Activated naive CD8-positive, alpha-beta T cell treated with anti-CD3 and anti-CD28 coated beads, Interleukin-2, amount 50 U/mL, for 24 hours (primary cell): ENCODE results near the gene CYP26C1.

Experiments
- ATAC-seq: fragments of 150-1000 bp; cut with Tn5 transposase; one replicate; pipeline ENCODE4 v1.10.0; 2021
- DNase-seq: peaks from one replicate; pipeline ENCODE4 v3.0.0; 2021
- H3K27ac Mint-ChIP-seq: one replicate; pipeline ENCODE4 v1.8.0; 2021; ENCODE audit warnings: mild to moderate bottlenecking, mixed read lengths
- H3K27me3 Mint-ChIP-seq: one replicate; pipeline ENCODE4 v1.8.0; 2021; ENCODE audit warnings: mixed read lengths
- H3K36me3 Mint-ChIP-seq: one replicate; pipeline ENCODE4 v1.8.0; 2021; ENCODE audit warnings: low read depth, mixed read lengths
- H3K4me1 Mint-ChIP-seq: one replicate; pipeline ENCODE4 v1.8.0; 2021; ENCODE audit warnings: mixed read lengths
- H3K4me3 Mint-ChIP-seq: one replicate; pipeline ENCODE4 v1.8.0; 2021; ENCODE audit warnings: mild to moderate bottlenecking, moderate library complexity, mixed read lengths
- H3K9me3 Mint-ChIP-seq: one replicate; pipeline ENCODE4 v1.8.0; 2021; ENCODE audit warnings: mixed read lengths

The CYP26C1 gene

DNA sequence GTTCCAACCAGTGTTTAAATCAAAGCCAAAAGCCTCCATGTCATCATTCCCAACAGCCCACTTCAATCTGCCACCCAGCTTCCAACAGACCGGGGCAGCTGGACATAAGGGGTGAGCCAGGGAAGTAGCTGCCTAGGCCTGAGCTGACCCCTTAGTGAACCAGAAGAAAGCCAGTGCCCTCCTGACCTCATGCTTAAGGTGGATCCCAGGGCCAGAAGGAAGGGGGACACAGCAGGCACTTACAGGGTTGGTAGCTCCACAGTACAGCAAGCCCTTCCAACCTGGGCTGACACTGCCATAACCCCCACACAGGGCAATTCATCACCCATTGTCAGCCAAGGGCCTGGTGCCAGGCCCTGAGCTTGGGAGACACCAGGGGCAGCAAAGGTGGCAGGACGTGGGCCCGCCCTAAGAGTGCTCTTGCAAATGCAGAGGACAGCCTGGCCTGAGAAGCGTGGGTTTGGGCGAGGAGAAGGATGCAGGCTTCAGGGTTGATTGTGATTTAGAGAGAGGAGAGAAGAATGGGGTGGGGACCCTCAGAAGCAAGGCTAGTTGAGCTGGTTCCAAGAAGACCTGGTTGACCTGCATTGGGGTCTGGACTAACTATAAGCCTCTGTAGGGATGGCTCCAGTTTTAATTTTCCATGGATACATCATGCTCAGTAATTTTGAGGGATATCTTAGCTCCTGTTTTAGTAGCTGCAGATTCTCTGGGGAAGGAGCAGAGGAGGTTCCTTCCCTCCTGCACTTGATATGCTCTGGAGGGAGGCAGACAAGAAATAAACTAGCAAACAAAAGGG is 10.0 kb downstream of the CYP26C1 start:
- Mint-ChIP-seq H3K4me1 (peaks cover 31% of the 10 kb centered on the region), H3K27me3 (peaks cover 84% of the 10 kb centered on the region), H3K27ac (peak overlapping the region; percentile 16), H3K9me3 (no peaks in the 10 kb centered on the region), H3K36me3 (no peaks in the 10 kb centered on the region), H3K4me3 (no peak overlapping the region)
- ATAC-seq (no peak), DNase-seq (no peak)

DNA sequence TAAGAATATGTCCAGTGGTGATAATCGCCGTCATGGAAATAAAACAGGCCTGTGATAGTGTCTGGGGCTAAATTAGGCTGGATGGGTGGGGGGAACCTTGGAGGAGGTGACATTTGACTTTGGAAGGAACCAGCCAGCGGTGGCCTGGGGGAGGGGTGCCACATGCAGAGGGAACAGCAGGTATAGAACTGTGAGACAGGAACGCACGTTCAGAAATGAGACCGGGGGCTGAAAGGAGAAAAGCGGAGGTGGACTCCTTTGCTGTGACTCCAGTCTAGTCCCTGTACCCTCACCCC is 10.5 kb downstream of the CYP26C1 start:
- Mint-ChIP-seq H3K4me3 (no peak overlapping the region), H3K9me3 (no peaks in the 10 kb centered on the region), H3K36me3 (no peaks in the 10 kb centered on the region), H3K27ac (peak overlapping the region; percentile 16), H3K4me1 (peaks cover 34% of the 10 kb centered on the region), H3K27me3 (peaks cover 88% of the 10 kb centered on the region)
- DNase-seq = no peak
- ATAC-seq = no peak

- H3K4me1 Mint-ChIP-seq = peaks cover 34% of the 10 kb centered on the region
- ATAC-seq (no peak), DNase-seq (no peak)
- no peaks in the 10 kb centered on the region for H3K9me3 Mint-ChIP-seq
- no peak overlapping the region for H3K27ac Mint-ChIP-seq
- peak overlapping the region; percentile 45 for H3K4me3 Mint-ChIP-seq
- peaks cover 89% of the 10 kb centered on the region for H3K27me3 Mint-ChIP-seq
- no peaks in the 10 kb centered on the region for H3K36me3 Mint-ChIP-seq
Observed at GRCh38 chr10:93071674-93072224, 11.2 kb downstream of the CYP26C1 start.

DNA sequence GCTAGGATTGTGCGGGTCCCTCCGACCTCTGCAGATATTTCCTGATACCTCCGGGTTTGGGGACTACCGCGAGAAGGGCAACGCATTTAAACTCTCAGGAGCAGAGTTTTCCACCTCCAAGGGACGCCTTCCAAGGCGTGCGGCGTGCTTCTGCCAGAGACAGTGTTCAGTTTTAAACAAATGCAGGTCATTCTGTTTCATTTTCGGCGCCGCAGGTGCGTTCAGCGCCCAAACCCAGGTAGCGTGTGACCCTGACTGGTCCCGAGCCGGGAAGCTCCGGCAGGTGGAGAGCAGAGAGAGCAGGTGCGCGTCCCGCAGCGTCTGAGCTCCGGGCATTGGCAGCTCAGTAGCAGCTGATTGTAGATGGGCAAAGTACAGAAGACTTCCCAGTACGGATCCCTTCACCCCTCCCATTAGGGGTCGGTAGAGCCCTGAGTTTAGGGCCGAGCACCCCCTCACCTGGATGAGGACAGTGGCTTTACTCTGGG is 11.7 kb downstream of the CYP26C1 start:
- Mint-ChIP-seq H3K4me1 (peaks cover 34% of the 10 kb centered on the region), H3K27ac (no peak overlapping the region), H3K9me3 (no peaks in the 10 kb centered on the region), H3K27me3 (peaks cover 87% of the 10 kb centered on the region), H3K36me3 (no peaks in the 10 kb centered on the region), H3K4me3 (peak overlapping the region; percentile 45)
- ATAC-seq (no peak), DNase-seq (no peak)

DNA sequence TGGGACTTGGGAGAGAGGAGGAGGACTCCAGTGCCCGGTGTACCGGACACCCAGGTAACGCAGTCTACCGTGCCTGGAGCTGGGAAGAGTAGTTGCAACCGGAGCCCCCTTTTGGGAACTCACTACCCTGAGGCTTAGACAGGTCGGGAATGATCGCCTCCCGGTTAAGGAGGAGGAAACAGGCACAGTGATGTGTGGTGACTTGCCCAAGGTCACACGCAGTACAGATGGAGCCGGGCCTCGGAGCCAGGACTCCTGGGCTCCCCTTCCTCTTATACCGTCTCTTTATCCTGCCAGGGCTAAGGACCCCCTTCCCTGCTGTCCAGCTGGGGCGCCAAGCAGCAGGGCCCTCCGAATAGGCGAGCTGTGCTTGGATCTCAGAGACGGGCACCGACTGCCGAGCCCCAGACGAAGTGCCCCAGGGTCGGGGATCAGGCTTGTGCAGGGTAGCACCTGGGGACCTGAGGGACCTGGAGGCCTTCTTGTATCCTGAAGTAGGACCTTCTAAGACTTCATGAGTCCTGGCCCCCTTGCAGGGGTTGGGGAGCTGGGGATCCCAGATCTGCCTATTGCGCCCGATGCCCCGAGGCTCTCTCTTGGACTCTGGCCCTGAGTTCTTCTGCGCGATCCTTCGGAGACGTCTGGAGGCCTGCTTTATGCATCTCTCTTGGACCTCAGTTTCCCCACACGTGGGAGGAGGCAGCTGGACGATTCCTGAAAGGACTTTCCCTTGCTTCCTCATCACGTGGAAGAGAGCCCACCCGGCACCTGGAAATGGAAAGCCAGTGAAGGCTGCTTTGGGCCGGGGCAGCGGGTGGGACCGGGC is 12.3 kb downstream of the CYP26C1 start:
- ATAC-seq = no peak

GRCh38 chr10:93073539-93074146 is 13.0 kb downstream of the CYP26C1 start, which contains the start of gene CYP26A1:
Gene CYP26A1, plus strand, starts transcription at chr10:93073893. Its CDS starts 42 bp downstream, at chr10:93073935.
- DNase-seq = no peak
- no peak for ATAC-seq
- Mint-ChIP-seq H3K36me3 (no peaks in the 10 kb centered on the region), H3K4me1 (peaks cover 32% of the 10 kb centered on the region), H3K4me3 (peak within 1 kb of the TSS; percentile 42), H3K9me3 (no peaks in the 10 kb centered on the region), H3K27me3 (peaks cover 82% of the 10 kb centered on the region), H3K27ac (no peak within 1 kb of the TSS)

More for the DNA sequence above, 12.3 kb downstream of the CYP26C1 start:
- peak overlapping the region; percentile 32 for H3K4me3 Mint-ChIP-seq
- no peaks in the 10 kb centered on the region for H3K36me3 Mint-ChIP-seq
- H3K27ac Mint-ChIP-seq = no peak overlapping the region
- no peak for DNase-seq
- H3K4me1 Mint-ChIP-seq = peaks cover 34% of the 10 kb centered on the region
- no peaks in the 10 kb centered on the region for H3K9me3 Mint-ChIP-seq
- H3K27me3 Mint-ChIP-seq = peaks cover 85% of the 10 kb centered on the region

DNA sequence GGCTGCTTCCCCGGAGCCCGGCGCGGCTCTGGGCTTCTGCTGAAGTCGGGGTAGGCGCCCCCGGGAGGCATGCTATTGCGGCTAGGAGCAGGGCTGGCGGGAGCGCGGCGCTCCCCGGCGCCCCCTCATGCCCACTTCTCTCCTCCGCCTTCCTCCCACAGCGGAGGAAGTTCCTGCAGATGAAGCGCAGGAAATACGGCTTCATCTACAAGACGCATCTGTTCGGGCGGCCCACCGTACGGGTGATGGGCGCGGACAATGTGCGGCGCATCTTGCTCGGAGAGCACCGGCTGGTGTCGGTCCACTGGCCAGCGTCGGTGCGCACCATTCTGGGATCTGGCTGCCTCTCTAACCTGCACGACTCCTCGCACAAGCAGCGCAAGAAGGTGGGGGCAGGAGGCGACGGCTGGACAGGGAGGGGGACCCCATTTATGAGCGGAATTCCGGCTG is 13.6 kb downstream of the CYP26C1 start:
- H3K9me3 Mint-ChIP-seq = no peaks in the 10 kb centered on the region
- DNase-seq = no peak
- H3K4me1 Mint-ChIP-seq = peaks cover 30% of the 10 kb centered on the region
- H3K27ac Mint-ChIP-seq = no peak overlapping the region
- no peak for ATAC-seq
- peak overlapping the region; percentile 42 for H3K4me3 Mint-ChIP-seq
- H3K27me3 Mint-ChIP-seq = peaks cover 77% of the 10 kb centered on the region
- no peaks in the 10 kb centered on the region for H3K36me3 Mint-ChIP-seq

- ATAC-seq (no peak), DNase-seq (no peak)
- Mint-ChIP-seq H3K27ac (no peak overlapping the region), H3K27me3 (peaks cover 78% of the 10 kb centered on the region), H3K4me3 (no peak overlapping the region), H3K9me3 (no peaks in the 10 kb centered on the region), H3K36me3 (no peaks in the 10 kb centered on the region), H3K4me1 (peaks cover 30% of the 10 kb centered on the region)
Observed at GRCh38 chr10:93074597-93075368, 14.2 kb downstream of the CYP26C1 start.

GRCh38 chr10:93075369-93076221 is 15.0 kb downstream of the CYP26C1 start:
- no peaks in the 10 kb centered on the region for H3K9me3 Mint-ChIP-seq
- peak; percentile 31 for ATAC-seq
- H3K4me3 Mint-ChIP-seq = no peak overlapping the region
- peaks cover 32% of the 10 kb centered on the region for H3K4me1 Mint-ChIP-seq
- H3K27me3 Mint-ChIP-seq = peaks cover 74% of the 10 kb centered on the region
- H3K27ac Mint-ChIP-seq = no peak overlapping the region
- DNase-seq = no peak
- no peaks in the 10 kb centered on the region for H3K36me3 Mint-ChIP-seq

DNA sequence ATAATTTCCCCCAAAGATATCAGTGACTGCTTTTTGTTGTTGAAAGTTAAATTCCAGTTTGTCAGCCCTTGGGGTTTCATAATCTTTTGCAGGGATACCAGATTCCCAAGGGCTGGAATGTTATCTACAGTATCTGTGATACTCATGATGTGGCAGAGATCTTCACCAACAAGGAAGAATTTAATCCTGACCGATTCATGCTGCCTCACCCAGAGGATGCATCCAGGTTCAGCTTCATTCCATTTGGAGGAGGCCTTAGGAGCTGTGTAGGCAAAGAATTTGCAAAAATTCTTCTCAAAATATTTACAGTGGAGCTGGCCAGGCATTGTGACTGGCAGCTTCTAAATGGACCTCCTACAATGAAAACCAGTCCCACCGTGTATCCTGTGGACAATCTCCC is 16.3 kb downstream of the CYP26C1 start:
- peaks cover 73% of the 10 kb centered on the region for H3K27me3 Mint-ChIP-seq
- no peaks in the 10 kb centered on the region for H3K36me3 Mint-ChIP-seq
- DNase-seq = no peak
- peaks cover 29% of the 10 kb centered on the region for H3K4me1 Mint-ChIP-seq
- no peak overlapping the region for H3K4me3 Mint-ChIP-seq
- ATAC-seq = no peak
- H3K27ac Mint-ChIP-seq = no peak overlapping the region
- no peaks in the 10 kb centered on the region for H3K9me3 Mint-ChIP-seq

DNA sequence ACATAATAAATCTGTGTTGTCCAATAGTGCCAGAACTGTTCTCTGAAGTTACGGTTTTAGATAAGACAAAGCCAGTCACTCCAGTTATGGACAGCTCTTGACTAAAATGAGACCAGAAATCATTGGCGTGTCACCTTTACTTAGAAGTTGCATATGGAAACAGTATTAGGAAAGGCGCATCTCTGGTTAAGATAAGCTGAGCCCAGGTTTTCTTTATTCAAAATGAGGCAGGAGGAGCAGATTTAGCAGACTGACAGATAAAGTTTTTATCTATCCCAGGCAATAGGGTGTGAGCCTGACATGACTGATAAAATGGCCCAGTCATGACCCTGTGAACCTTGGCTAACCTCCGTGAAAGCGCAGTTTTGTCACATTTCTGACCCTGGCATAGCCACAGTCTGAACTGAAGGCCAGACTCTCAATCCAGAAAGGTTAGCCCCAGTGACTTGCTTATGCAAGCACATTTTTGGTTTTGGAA is 17.3 kb downstream of the CYP26C1 start:
- no peak overlapping the region for H3K4me3 Mint-ChIP-seq
- peaks cover 63% of the 10 kb centered on the region for H3K27me3 Mint-ChIP-seq
- H3K4me1 Mint-ChIP-seq = peaks cover 23% of the 10 kb centered on the region

DNA sequence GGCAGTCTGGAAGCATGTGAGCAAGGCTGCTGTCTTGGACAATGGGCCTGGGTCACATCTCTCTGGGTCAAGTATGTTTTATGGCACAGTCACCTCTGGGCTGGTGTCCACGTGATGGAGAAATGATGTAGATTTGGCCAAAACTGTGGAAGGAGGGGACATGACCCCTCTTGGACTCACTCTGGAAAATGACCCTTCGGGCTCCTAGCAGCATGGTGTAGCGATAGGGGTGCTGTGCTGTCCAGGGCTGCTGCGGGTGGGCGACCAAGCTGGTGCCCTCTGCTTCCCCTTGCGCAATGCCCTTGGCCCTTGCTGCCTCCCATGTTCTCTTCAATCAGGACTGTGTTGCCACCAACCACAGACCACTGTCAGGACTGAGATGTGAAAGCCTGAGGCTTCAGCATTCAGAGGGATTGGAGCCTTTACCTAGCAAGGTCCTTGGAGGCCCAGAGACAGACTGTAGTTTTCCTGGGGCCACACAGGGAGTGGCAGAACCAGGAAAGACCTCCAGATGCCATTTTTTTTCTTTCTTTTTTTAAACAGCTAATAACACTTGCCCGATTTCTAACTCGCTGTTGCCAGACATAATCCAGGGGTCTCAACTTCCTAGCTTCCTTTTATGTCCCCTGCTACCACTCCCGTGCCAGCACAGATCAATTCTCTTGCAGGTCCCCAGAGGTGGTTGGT is 19.2 kb downstream of the CYP26C1 start:
- H3K4me1 Mint-ChIP-seq = peaks cover 13% of the 10 kb centered on the region
- no peak overlapping the region for H3K27ac Mint-ChIP-seq
- DNase-seq = no peak
- H3K36me3 Mint-ChIP-seq = no peaks in the 10 kb centered on the region
- peaks cover 52% of the 10 kb centered on the region for H3K27me3 Mint-ChIP-seq
- no peak for ATAC-seq
- H3K4me3 Mint-ChIP-seq = no peak overlapping the region
- H3K9me3 Mint-ChIP-seq = no peaks in the 10 kb centered on the region

More for the DNA sequence above, 17.3 kb downstream of the CYP26C1 start:
- Mint-ChIP-seq H3K9me3 (no peaks in the 10 kb centered on the region), H3K27ac (no peak overlapping the region), H3K36me3 (no peaks in the 10 kb centered on the region)
- ATAC-seq (no peak), DNase-seq (no peak)
